Upper lobe of left lung (tissue), 6 donors: ENCODE results near the gene WNT9B. TPM values are rescaled to one million over a fixed set of nuclear protein-coding genes. Genes with fewer than 3 reads are reported as not detected.
A peak's percentile ranks its signal among the peaks of the same experiment; 100 is the strongest.

Experiments
- ATAC-seq, 2 donors: fragments of 200-7000 bp; cut with Tn5 transposase; one replicate each; pipeline ENCODE4 v1.9.1; 2022; ENCODE audit warnings: mild to moderate bottlenecking in 2 of 2, moderate library complexity in 2 of 2; ENCODE audit not compliant: low FRiP score in 2 of 2
- DNase-seq, 2 donors: peaks; one replicate each; pipeline ENCODE4 v3.0.0-alpha.2; 2019 to 2020
- H3K27ac ChIP-seq, 4 donors: fragments of 200-600 bp; sonication (generic); one replicate each; pipeline ENCODE4 v1.5.1; 2016 to 2019
- H3K27me3 ChIP-seq, 4 donors: fragments of 200-600 bp; sonication (generic); one replicate each; pipeline ENCODE4 v1.5.1; 2017 to 2019
- H3K36me3 ChIP-seq, 4 donors: fragments of 200-600 bp; sonication (generic); one replicate each; pipeline ENCODE4 v1.5.1; 2016 to 2019
- H3K4me1 ChIP-seq, 4 donors: fragments of 200-600 bp; sonication (generic); one replicate each; pipeline ENCODE4 v1.5.1; 2018 to 2019
- H3K4me3 ChIP-seq, 4 donors: fragments of 200-600 bp; sonication (generic); one replicate each; pipeline ENCODE4 v1.5.1; 2017 to 2019; ENCODE audit warnings: mild to moderate bottlenecking in 2 of 4, moderate library complexity in 1 of 4
- H3K9me3 ChIP-seq, 4 donors: fragments of 200-600 bp; sonication (generic); one replicate each; pipeline ENCODE4 v1.5.1; 2018 to 2019
- EP300 ChIP-seq, 4 donors: sonication (generic); formaldehyde crosslinking; IDR thresholded peaks; one replicate each; pipeline ENCODE4 v1.5.1; 2017; ENCODE audit warnings: antibody characterized with exemption in 4 of 4, control low read depth in 2 of 4
- POLR2A ChIP-seq, 4 donors: fragments of 450-650 bp; IDR thresholded peaks; one replicate each; pipeline ENCODE4 v1.5.1; 2016 to 2017; ENCODE audit warnings: antibody characterized with exemption in 4 of 4, mild to moderate bottlenecking in 2 of 4
- POLR2AphosphoS5 ChIP-seq, 2 donors: sonication (generic); formaldehyde crosslinking; IDR thresholded peaks; one replicate each; pipeline ENCODE4 v1.5.1; 2017; ENCODE audit warnings: antibody characterized with exemption in 2 of 2
- WGBS, 2 donors: methylation state at CpG; one replicate each; pipeline ENCODE4 v1.1.5; 2017 to 2018; 5-methylcytosine and 5-hydroxymethylcytosine counted together
- total RNA-seq, 6 donors: library from RNA; depleted of rRNA in 4 of 6; stranded (reverse); fragments of >200 nt in 4 of 6; gene quantifications; one replicate each; pipeline versions ENCODE4 v1.1.0 to v1.2.1, GENCODE V29; 2016 to 2021
- TF ChIP-seq, protein P1 (sequence below), 6 experiments: fragments of 450-650 bp in 4 of 6; fragments of 200-600 bp in 2 of 6; sonication (generic) in 2 of 6; IDR thresholded peaks; one replicate each; pipeline ENCODE4 v1.5.1; 2016 to 2019; ENCODE audit warnings: antibody characterized with exemption in 6 of 6
- donor health status: DM: no; HTN: no; CAD: no; lungs with moderate emphysema.
- donor health status: DM: no; HTN: yes; CAD: no; lungs with severe emphysema.

Gene WNT9B
- total RNA-seq, 6 donors from 2014 or later = 0.26 to 8.3 (median 1.8) TPM; not detected in 3

- Histone ChIP-seq H3K4me3 (no peak overlapping the region), H3K4me1 (peaks cover 11 to 12% (median 11%) of the 10 kb centered on the region in 4 donors), H3K27me3 (no peaks in the 10 kb centered on the region), H3K27ac (no peak overlapping the region), H3K36me3 (no peaks in the 10 kb centered on the region), H3K9me3 (no peaks in the 10 kb centered on the region)
- 88 to 92% methylated on average over 8 of the region's 8 CpGs for WGBS, 2 donors
- TF ChIP-seq POLR2A (IDR thresholded peaks at IDR 0.05) (no peak), POLR2AphosphoS5 (IDR thresholded peaks at IDR 0.05) (no peak), EP300 (IDR thresholded peaks at IDR 0.05) (no peak)
- TF ChIP-seq, protein P1, sequence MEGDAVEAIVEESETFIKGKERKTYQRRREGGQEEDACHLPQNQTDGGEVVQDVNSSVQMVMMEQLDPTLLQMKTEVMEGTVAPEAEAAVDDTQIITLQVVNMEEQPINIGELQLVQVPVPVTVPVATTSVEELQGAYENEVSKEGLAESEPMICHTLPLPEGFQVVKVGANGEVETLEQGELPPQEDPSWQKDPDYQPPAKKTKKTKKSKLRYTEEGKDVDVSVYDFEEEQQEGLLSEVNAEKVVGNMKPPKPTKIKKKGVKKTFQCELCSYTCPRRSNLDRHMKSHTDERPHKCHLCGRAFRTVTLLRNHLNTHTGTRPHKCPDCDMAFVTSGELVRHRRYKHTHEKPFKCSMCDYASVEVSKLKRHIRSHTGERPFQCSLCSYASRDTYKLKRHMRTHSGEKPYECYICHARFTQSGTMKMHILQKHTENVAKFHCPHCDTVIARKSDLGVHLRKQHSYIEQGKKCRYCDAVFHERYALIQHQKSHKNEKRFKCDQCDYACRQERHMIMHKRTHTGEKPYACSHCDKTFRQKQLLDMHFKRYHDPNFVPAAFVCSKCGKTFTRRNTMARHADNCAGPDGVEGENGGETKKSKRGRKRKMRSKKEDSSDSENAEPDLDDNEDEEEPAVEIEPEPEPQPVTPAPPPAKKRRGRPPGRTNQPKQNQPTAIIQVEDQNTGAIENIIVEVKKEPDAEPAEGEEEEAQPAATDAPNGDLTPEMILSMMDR (IDR thresholded peaks at IDR 0.05) = no peak
- ATAC-seq (no peak), DNase-seq (no peak)
Measured at GRCh38 chr17:46882666-46883065, 31.3 kb downstream of the WNT9B start.

DNA sequence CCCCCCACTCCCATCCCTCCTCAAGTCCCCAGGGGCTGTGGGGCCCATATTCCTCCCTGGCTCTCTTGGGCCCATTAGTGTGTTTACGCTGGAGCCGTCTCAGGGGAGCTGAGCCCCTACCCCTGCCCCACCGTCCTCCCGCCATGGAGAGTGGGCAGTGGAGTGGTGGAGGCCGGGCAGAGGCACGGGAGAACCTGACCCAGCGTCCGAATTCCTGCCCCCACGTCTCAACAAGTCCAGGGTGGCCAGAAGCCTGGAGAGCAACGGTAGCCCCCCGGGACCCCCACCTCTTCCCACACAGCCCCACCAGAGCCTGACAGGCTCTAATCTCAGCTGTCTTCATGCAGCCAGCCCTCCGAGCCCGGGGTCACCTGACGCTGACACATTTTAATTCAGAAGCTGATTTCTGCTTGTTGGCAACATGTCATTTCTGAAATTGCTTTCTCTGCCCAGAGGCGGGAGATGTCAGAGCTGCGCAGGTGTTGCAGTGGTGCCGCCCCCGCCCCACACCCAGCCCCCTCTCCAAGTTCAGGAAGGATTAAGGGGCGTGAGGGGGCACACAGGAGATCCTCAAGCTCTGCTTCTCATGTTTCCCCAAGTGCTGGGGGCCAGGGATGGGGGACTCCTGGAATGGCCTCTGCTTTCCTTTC is 32.6 kb downstream of the WNT9B start:
- DNase-seq = peak in 1 of 2 donors; percentile 62
- WGBS, 2 donors = 46 to 69% methylated on average over 6 to 16 of the region's 19 CpGs
- Histone ChIP-seq H3K4me1 (no peaks in the 10 kb centered on the region), H3K9me3 (no peaks in the 10 kb centered on the region), H3K27ac (no peak overlapping the region), H3K27me3 (no peaks in the 10 kb centered on the region), H3K4me3 (no peak overlapping the region), H3K36me3 (no peaks in the 10 kb centered on the region)
- no peak for TF ChIP-seq POLR2AphosphoS5 (IDR thresholded peaks at IDR 0.05)
- no peak for TF ChIP-seq EP300 (IDR thresholded peaks at IDR 0.05)
- TF ChIP-seq, protein P1 (IDR thresholded peaks at IDR 0.05) = no peak
- TF ChIP-seq POLR2A (IDR thresholded peaks at IDR 0.05) = no peak
- ATAC-seq = no peak

GRCh38 chr17:46884552-46884951 is 33.2 kb downstream of the WNT9B start:
- no peaks in the 10 kb centered on the region for H3K4me1 ChIP-seq
- H3K9me3 ChIP-seq = no peaks in the 10 kb centered on the region
- no peak for ATAC-seq
- DNase-seq = no peak
- no peak overlapping the region for H3K4me3 ChIP-seq
- H3K36me3 ChIP-seq = no peaks in the 10 kb centered on the region
- WGBS, 2 donors = 83 to 93% methylated on average over 7 of the region's 7 CpGs
- no peak overlapping the region for H3K27ac ChIP-seq
- no peaks in the 10 kb centered on the region for H3K27me3 ChIP-seq
- TF ChIP-seq EP300 (IDR thresholded peaks at IDR 0.05) (no peak), POLR2A (IDR thresholded peaks at IDR 0.05) (no peak), POLR2AphosphoS5 (IDR thresholded peaks at IDR 0.05) (no peak)
- TF ChIP-seq, protein P1 (IDR thresholded peaks at IDR 0.05) = no peak

GRCh38 chr17:46885415-46886309 is 34.3 kb downstream of the WNT9B start:
- Histone ChIP-seq H3K27me3 (no peaks in the 10 kb centered on the region), H3K9me3 (no peaks in the 10 kb centered on the region), H3K36me3 (no peaks in the 10 kb centered on the region), H3K4me3 (no peak overlapping the region), H3K4me1 (peaks cover 0 to 4% (median 0%) of the 10 kb centered on the region in 4 donors), H3K27ac (no peak overlapping the region)
- TF ChIP-seq, protein P1 (IDR thresholded peaks at IDR 0.05) = no peak
- DNase-seq = no peak
- 73 to 75% methylated on average over 10 of the region's 10 CpGs for WGBS, 2 donors
- ATAC-seq = peak in 1 of 2 donors; percentile 11
